Measurements from ENCODE around the gene FRMD8. TPM values are rescaled to one million over a fixed set of nuclear protein-coding genes. Genes with fewer than 3 reads are reported as not detected.

The FRMD8 gene
- total RNA-seq, 6 experiments from 2014 or later, result 7.7 to 17.1 (median 14.3) TPM

DNA sequence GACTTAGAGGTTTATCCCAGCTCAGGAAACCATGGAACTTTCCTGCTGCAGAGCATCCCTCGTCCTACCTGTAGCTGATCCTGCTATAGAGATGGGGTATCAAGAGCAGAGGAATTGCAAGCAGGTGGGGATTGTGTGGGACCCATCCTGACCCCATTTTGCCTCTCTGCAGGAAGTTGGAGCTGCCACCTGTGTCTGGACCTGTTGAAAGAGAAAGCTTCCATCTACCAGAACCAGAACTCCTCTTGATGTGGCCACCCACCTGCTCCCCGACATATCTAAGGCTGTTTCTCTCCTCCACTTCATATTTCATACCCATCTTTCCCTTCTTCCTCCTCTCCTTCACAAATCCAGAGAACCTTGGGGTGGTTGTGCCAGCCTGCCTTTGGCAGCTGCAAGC lies 34.9 kb upstream of the FRMD8 start:
- H3K27me3 ChIP-seq, result no peaks in the 10 kb centered on the region
- peaks cover 0 to 14% (median 5%) of the 10 kb centered on the region in 4 donors for H3K4me1 ChIP-seq
- intact Hi-C loops (cut with DNase I), result no loop called here
- peaks cover 0 to 57% (median 26%) of the 10 kb centered on the region in 4 donors for H3K36me3 ChIP-seq
- TF ChIP-seq CTCF (IDR thresholded peaks at IDR 0.05), result no peak
- TF ChIP-seq POLR2A (IDR thresholded peaks at IDR 0.05), result no peak
- ATAC-seq (no peak), DNase-seq (no peak)
- H3K9me3 ChIP-seq, result no peaks in the 10 kb centered on the region
- H3K27ac ChIP-seq, result no peak overlapping the region
- WGBS (ENCODE audit: insufficient coverage, low coverage, low lambda C conversion rate, missing lambda C conversion rate), result 88% methylated on average over 2 of the region's 2 CpGs
- no peak overlapping the region for H3K4me3 ChIP-seq

DNA sequence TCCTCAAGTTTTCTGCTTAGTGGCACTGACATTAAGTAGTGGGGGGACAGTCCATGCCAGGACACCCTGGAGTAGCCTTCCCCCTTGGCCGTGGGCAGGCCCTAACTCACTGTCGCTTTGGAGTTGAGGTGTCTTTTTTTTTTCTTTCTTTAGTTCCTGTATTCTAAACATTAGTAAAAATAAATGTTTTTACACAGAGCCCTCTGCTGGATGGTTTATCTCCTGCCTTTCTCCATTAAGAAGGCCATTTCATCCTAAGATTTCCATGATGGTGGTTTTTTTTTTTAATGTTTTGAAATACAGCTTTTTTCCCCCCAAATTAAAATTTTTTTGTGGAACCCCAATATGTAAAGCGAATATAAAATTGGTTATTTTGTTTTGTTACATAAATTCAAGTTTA lies 33.7 kb upstream of the FRMD8 start:
- TF ChIP-seq POLR2A (IDR thresholded peaks at IDR 0.05), result no peak
- peak in 3 of 4 donors; percentile 23 to 28 (median 25) for TF ChIP-seq CTCF (IDR thresholded peaks at IDR 0.05)
- ATAC-seq (no peak), DNase-seq (no peak)
- Histone ChIP-seq H3K4me1 (peaks cover 0 to 23% (median 7%) of the 10 kb centered on the region in 4 donors), H3K9me3 (no peaks in the 10 kb centered on the region), H3K27ac (no peak overlapping the region), H3K36me3 (peaks cover 0 to 45% (median 21%) of the 10 kb centered on the region in 4 donors), H3K4me3 (no peak overlapping the region), H3K27me3 (no peaks in the 10 kb centered on the region)
- 72% methylated on average over 3 of the region's 3 CpGs for WGBS (ENCODE audit: insufficient coverage, low coverage, low lambda C conversion rate, missing lambda C conversion rate)
- intact Hi-C loops (cut with DNase I), result no loop called here

GRCh38 chr11:65353376-65353775 lies 33.1 kb upstream of the FRMD8 start:
- TF ChIP-seq CTCF (IDR thresholded peaks at IDR 0.05) (no peak), POLR2A (IDR thresholded peaks at IDR 0.05) (no peak)
- Histone ChIP-seq H3K4me3 (no peak overlapping the region), H3K9me3 (no peaks in the 10 kb centered on the region), H3K36me3 (peaks cover 0 to 39% (median 17%) of the 10 kb centered on the region in 4 donors), H3K27ac (no peak overlapping the region), H3K4me1 (peaks cover 0 to 29% (median 10%) of the 10 kb centered on the region in 4 donors), H3K27me3 (no peaks in the 10 kb centered on the region)
- DNase-seq (no peak), ATAC-seq (no peak)
- intact Hi-C loops (cut with DNase I), result no loop called here
- WGBS (ENCODE audit: insufficient coverage, low coverage, low lambda C conversion rate, missing lambda C conversion rate), result 80% methylated on average over 7 of the region's 7 CpGs

GRCh38 chr11:65353900-65354264 lies 32.6 kb upstream of the FRMD8 start:
- TF ChIP-seq POLR2A (IDR thresholded peaks at IDR 0.05) (no peak), CTCF (IDR thresholded peaks at IDR 0.05) (no peak)
- no peak for ATAC-seq
- intact Hi-C loops (cut with DNase I), result no loop called here
- DNase-seq, result no peak
- no peak overlapping the region for H3K27ac ChIP-seq
- peak overlapping the region in 2 of 3 donors; percentile 64 to 65 for H3K4me3 ChIP-seq
- H3K27me3 ChIP-seq, result no peaks in the 10 kb centered on the region
- H3K36me3 ChIP-seq, result peaks cover 0 to 34% (median 13%) of the 10 kb centered on the region in 4 donors
- no peaks in the 10 kb centered on the region for H3K9me3 ChIP-seq
- peaks cover 0 to 34% (median 10%) of the 10 kb centered on the region in 4 donors for H3K4me1 ChIP-seq
- 47% methylated on average over 15 of the region's 16 CpGs for WGBS (ENCODE audit: insufficient coverage, low coverage, low lambda C conversion rate, missing lambda C conversion rate)
